ENCODE results near the gene SPRYD3.
"Not testable (repeated sequence)": the region's sequence is repeated elsewhere in the genome, so short reads cannot be mapped to it uniquely, and the experiment has no call there.

Gene SPRYD3

GRCh38 chr12:53097207-53097563 is 18.0 kb upstream of the SPRYD3 start:
- TF ChIP-seq POLR2A (IDR thresholded peaks at IDR 0.05; ENCODE audit: low read length): no peak
- TF ChIP-seq GATA1 (IDR thresholded peaks at IDR 0.05; ENCODE audit: low read depth, low read length): no peak
- no peak for DNase-seq

GRCh38 chr12:53096759-53097158 is 17.6 kb upstream of the SPRYD3 start:
- DNase-seq: no peak

GRCh38 chr12:53096089-53096741 is 17.0 kb upstream of the SPRYD3 start:
- TF ChIP-seq GATA1 (IDR thresholded peaks at IDR 0.05; ENCODE audit: low read depth, low read length) (no peak), POLR2A (IDR thresholded peaks at IDR 0.05; ENCODE audit: low read length) (no peak)
- no peak for DNase-seq

More at GRCh38 chr12:53096759-53097158, 17.6 kb upstream of the SPRYD3 start:
- no peak for TF ChIP-seq GATA1 (IDR thresholded peaks at IDR 0.05; ENCODE audit: low read depth, low read length)
- TF ChIP-seq POLR2A (IDR thresholded peaks at IDR 0.05; ENCODE audit: low read length): no peak

- not testable (repeated sequence) for DNase-seq
These were observed 16.4 kb upstream of the SPRYD3 start for GRCh38 chr12:53095596-53095895.

- not testable (repeated sequence) for DNase-seq
These were observed 15.8 kb upstream of the SPRYD3 start for GRCh38 chr12:53094796-53095595.

- DNase-seq: no peak
These were observed 15.2 kb upstream of the SPRYD3 start for GRCh38 chr12:53094394-53094787.

GRCh38 chr12:53093777-53094393 is 14.7 kb upstream of the SPRYD3 start:
- TF ChIP-seq GATA1 (IDR thresholded peaks at IDR 0.05; ENCODE audit: low read depth, low read length) (no peak), POLR2A (IDR thresholded peaks at IDR 0.05; ENCODE audit: low read length) (no peak)
- DNase-seq: no peak

More at GRCh38 chr12:53094394-53094787, 15.2 kb upstream of the SPRYD3 start:
- no peak for TF ChIP-seq POLR2A (IDR thresholded peaks at IDR 0.05; ENCODE audit: low read length)
- TF ChIP-seq GATA1 (IDR thresholded peaks at IDR 0.05; ENCODE audit: low read depth, low read length): no peak

- DNase-seq: no peak
- TF ChIP-seq GATA1 (IDR thresholded peaks at IDR 0.05; ENCODE audit: low read depth, low read length) (no peak), POLR2A (IDR thresholded peaks at IDR 0.05; ENCODE audit: low read length) (no peak)
These were observed 12.6 kb upstream of the SPRYD3 start for GRCh38 chr12:53091756-53092155.

GRCh38 chr12:53090554-53090953 is 11.4 kb upstream of the SPRYD3 start:
- TF ChIP-seq POLR2A (IDR thresholded peaks at IDR 0.05; ENCODE audit: low read length): no peak
- TF ChIP-seq GATA1 (IDR thresholded peaks at IDR 0.05; ENCODE audit: low read depth, low read length): no peak
- DNase-seq: no peak

- no peak for DNase-seq
- no peak for TF ChIP-seq GATA1 (IDR thresholded peaks at IDR 0.05; ENCODE audit: low read depth, low read length)
These were observed 10.9 kb upstream of the SPRYD3 start for GRCh38 chr12:53090105-53090504.

GRCh38 chr12:53086361-53086760 is 7.2 kb upstream of the SPRYD3 start:
- TF ChIP-seq GATA1 (IDR thresholded peaks at IDR 0.05; ENCODE audit: low read depth, low read length): no peak
- TF ChIP-seq POLR2A (IDR thresholded peaks at IDR 0.05; ENCODE audit: low read length): no peak
- no peak for DNase-seq

GRCh38 chr12:53082637-53083175 is 3.5 kb upstream of the SPRYD3 start:
- TF ChIP-seq POLR2A (IDR thresholded peaks at IDR 0.05; ENCODE audit: low read length) (no peak), GATA1 (IDR thresholded peaks at IDR 0.05; ENCODE audit: low read depth, low read length) (no peak)
- no peak for DNase-seq

GRCh38 chr12:53078425-53079225 is 565 bp downstream of the SPRYD3 start:
- TF ChIP-seq POLR2A (IDR thresholded peaks at IDR 0.05; ENCODE audit: low read length) (no peak), GATA1 (IDR thresholded peaks at IDR 0.05; ENCODE audit: low read depth, low read length) (no peak)

GRCh38 chr12:53077030-53077429 is 2.2 kb downstream of the SPRYD3 start:
- TF ChIP-seq POLR2A (IDR thresholded peaks at IDR 0.05; ENCODE audit: low read length) (no peak), GATA1 (IDR thresholded peaks at IDR 0.05; ENCODE audit: low read depth, low read length) (no peak)
- DNase-seq: no peak

More at GRCh38 chr12:53078425-53079225, 565 bp downstream of the SPRYD3 start:
- DNase-seq: no peak
